ENCODE results near the gene TGOLN2. TPM values are rescaled to one million over a fixed set of nuclear protein-coding genes. Genes with fewer than 3 reads are reported as not detected.
"Not testable (repeated sequence)": the region's sequence is repeated elsewhere in the genome, so short reads cannot be mapped to it uniquely, and the experiment has no call there.

Gene TGOLN2
- polyA plus RNA-seq, 4 donors = 18.6 to 160 (median 43.2) TPM

GRCh38 chr2:85323988-85324367, 3.8 kb downstream of the TGOLN2 start:
- peaks cover 19 to 43% (median 27%) of the 10 kb centered on the region in 3 donors for H3K36me3 ChIP-seq (ENCODE audit: control insufficient read depth in 3 of 3, insufficient read depth in 2 of 3, low read depth in 1 of 3, low read length in 3 of 3)
- peak overlapping the region; percentile 42 to 96 (median 57) for H3K27ac ChIP-seq (ENCODE audit: low read depth in 1 of 3, low read length in 2 of 3)
- not testable (repeated sequence) for H3K27me3 ChIP-seq (ENCODE audit: control insufficient read depth in 3 of 3, insufficient read depth in 3 of 3, low read length in 3 of 3)

GRCh38 chr2:85323351-85323987, 4.3 kb downstream of the TGOLN2 start:
- DNase-seq (no peak), FAIRE-seq (no peak)
- peaks cover 19 to 48% (median 29%) of the 10 kb centered on the region in 3 donors for H3K36me3 ChIP-seq (ENCODE audit: control insufficient read depth in 3 of 3, insufficient read depth in 2 of 3, low read depth in 1 of 3, low read length in 3 of 3)
- H3K27ac ChIP-seq (ENCODE audit: low read depth in 1 of 3, low read length in 2 of 3) = peak overlapping the region; percentile 42 to 96 (median 57)
- 62 to 72% (median 64%) methylated on average over 9 of the region's 9 CpGs for WGBS, 3 donors
- H3K9me3 ChIP-seq (ENCODE audit: control insufficient read depth in 2 of 2, insufficient read depth in 1 of 2, low read depth in 1 of 2, low read length in 1 of 2) = no peaks in the 10 kb centered on the region
- peaks cover 4 to 15% (median 7%) of the 10 kb centered on the region in 3 donors for H3K4me1 ChIP-seq (ENCODE audit: control insufficient read depth in 3 of 3, insufficient read depth in 2 of 3, low read depth in 1 of 3, low read length in 2 of 3)
- peak overlapping the region in 1 of 3 donors; percentile 1 for H3K4me3 ChIP-seq (ENCODE audit: low read depth in 1 of 3, low read length in 3 of 3)
- H3K27me3 ChIP-seq (ENCODE audit: control insufficient read depth in 3 of 3, insufficient read depth in 3 of 3, low read length in 3 of 3) = no peaks in the 10 kb centered on the region

More at GRCh38 chr2:85323988-85324367, 3.8 kb downstream of the TGOLN2 start:
- WGBS, 3 donors = 50 to 85% (median 63%) methylated on average over 9 to 11 of the region's 11 CpGs
- DNase-seq; FAIRE-seq; H3K9me3 ChIP-seq (ENCODE audit: control insufficient read depth in 2 of 2, insufficient read depth in 1 of 2, low read depth in 1 of 2, low read length in 1 of 2): not testable (repeated sequence)
- H3K4me3 ChIP-seq (ENCODE audit: low read depth in 1 of 3, low read length in 3 of 3) = peak overlapping the region in 1 of 3 donors; percentile 1
- peaks cover 4 to 15% (median 7%) of the 10 kb centered on the region in 3 donors for H3K4me1 ChIP-seq (ENCODE audit: control insufficient read depth in 3 of 3, insufficient read depth in 2 of 3, low read depth in 1 of 3, low read length in 2 of 3)

GRCh38 chr2:85319796-85320195, 8.0 kb downstream of the TGOLN2 start:
- FAIRE-seq = no peak
- no peak overlapping the region for H3K27ac ChIP-seq (ENCODE audit: low read depth in 1 of 3, low read length in 2 of 3)
- no peak overlapping the region for H3K4me3 ChIP-seq (ENCODE audit: low read depth in 1 of 3, low read length in 3 of 3)
- H3K9me3 ChIP-seq (ENCODE audit: control insufficient read depth in 2 of 2, insufficient read depth in 1 of 2, low read depth in 1 of 2, low read length in 1 of 2) = no peaks in the 10 kb centered on the region
- H3K27me3 ChIP-seq (ENCODE audit: control insufficient read depth in 3 of 3, insufficient read depth in 3 of 3, low read length in 3 of 3) = no peaks in the 10 kb centered on the region
- DNase-seq = no peak
- 89 to 96% (median 95%) methylated on average over 4 of the region's 4 CpGs for WGBS, 3 donors
- peaks cover 28 to 60% (median 32%) of the 10 kb centered on the region in 3 donors for H3K36me3 ChIP-seq (ENCODE audit: control insufficient read depth in 3 of 3, insufficient read depth in 2 of 3, low read depth in 1 of 3, low read length in 3 of 3)
- H3K4me1 ChIP-seq (ENCODE audit: control insufficient read depth in 3 of 3, insufficient read depth in 2 of 3, low read depth in 1 of 3, low read length in 2 of 3) = peaks cover 6 to 18% (median 7%) of the 10 kb centered on the region in 3 donors

GRCh38 chr2:85318222-85319074, 9.3 kb downstream of the TGOLN2 start:
- no peak for FAIRE-seq
- no peaks in the 10 kb centered on the region for H3K9me3 ChIP-seq (ENCODE audit: control insufficient read depth in 2 of 2, insufficient read depth in 1 of 2, low read depth in 1 of 2, low read length in 1 of 2)
- WGBS, 3 donors = 61 to 79% (median 71%) methylated on average over 11 of the region's 11 CpGs
- DNase-seq = no peak
- H3K36me3 ChIP-seq (ENCODE audit: control insufficient read depth in 3 of 3, insufficient read depth in 2 of 3, low read depth in 1 of 3, low read length in 3 of 3) = peaks cover 25 to 65% (median 25%) of the 10 kb centered on the region in 3 donors
- no peaks in the 10 kb centered on the region for H3K27me3 ChIP-seq (ENCODE audit: control insufficient read depth in 3 of 3, insufficient read depth in 3 of 3, low read length in 3 of 3)
- H3K27ac ChIP-seq (ENCODE audit: low read depth in 1 of 3, low read length in 2 of 3) = peak overlapping the region in 1 of 3 donors; percentile 42
- no peak overlapping the region for H3K4me3 ChIP-seq (ENCODE audit: low read depth in 1 of 3, low read length in 3 of 3)
- peaks cover 2 to 12% (median 5%) of the 10 kb centered on the region in 3 donors for H3K4me1 ChIP-seq (ENCODE audit: control insufficient read depth in 3 of 3, insufficient read depth in 2 of 3, low read depth in 1 of 3, low read length in 2 of 3)

- not testable (repeated sequence) for H3K4me3 ChIP-seq (ENCODE audit: low read depth in 1 of 3, low read length in 3 of 3); H3K9me3 ChIP-seq (ENCODE audit: control insufficient read depth in 2 of 2, insufficient read depth in 1 of 2, low read depth in 1 of 2, low read length in 1 of 2); H3K4me1 ChIP-seq (ENCODE audit: control insufficient read depth in 3 of 3, insufficient read depth in 2 of 3, low read depth in 1 of 3, low read length in 2 of 3); FAIRE-seq; H3K27ac ChIP-seq (ENCODE audit: low read depth in 1 of 3, low read length in 2 of 3); DNase-seq; H3K27me3 ChIP-seq (ENCODE audit: control insufficient read depth in 3 of 3, insufficient read depth in 3 of 3, low read length in 3 of 3)
- H3K36me3 ChIP-seq (ENCODE audit: control insufficient read depth in 3 of 3, insufficient read depth in 2 of 3, low read depth in 1 of 3, low read length in 3 of 3) = peaks cover 13 to 58% (median 24%) of the 10 kb centered on the region in 3 donors
- 67 to 77% methylated on average over 3 to 5 of the region's 5 CpGs; no CpG with 5 or more reads in 1 of the 3 donors for WGBS, 3 donors
These were observed 11.9 kb downstream of the TGOLN2 start for GRCh38 chr2:85315921-85316320.

- Histone ChIP-seq H3K4me1 (ENCODE audit: control insufficient read depth in 3 of 3, insufficient read depth in 2 of 3, low read depth in 1 of 3, low read length in 2 of 3) (peaks cover 0 to 8% (median 2%) of the 10 kb centered on the region in 3 donors), H3K4me3 (ENCODE audit: low read depth in 1 of 3, low read length in 3 of 3) (no peak overlapping the region), H3K9me3 (ENCODE audit: control insufficient read depth in 2 of 2, insufficient read depth in 1 of 2, low read depth in 1 of 2, low read length in 1 of 2) (no peaks in the 10 kb centered on the region), H3K36me3 (ENCODE audit: control insufficient read depth in 3 of 3, insufficient read depth in 2 of 3, low read depth in 1 of 3, low read length in 3 of 3) (peaks cover 8 to 62% (median 16%) of the 10 kb centered on the region in 3 donors), H3K27me3 (ENCODE audit: control insufficient read depth in 3 of 3, insufficient read depth in 3 of 3, low read length in 3 of 3) (no peaks in the 10 kb centered on the region), H3K27ac (ENCODE audit: low read depth in 1 of 3, low read length in 2 of 3) (peak overlapping the region in 2 of 3 donors; percentile 34 to 66)
- FAIRE-seq (no peak), DNase-seq (peak in 1 of 2 donors; percentile 82)
- WGBS, 3 donors = 48 to 75% (median 56%) methylated on average over 10 of the region's 10 CpGs
These were observed 12.9 kb downstream of the TGOLN2 start for GRCh38 chr2:85314884-85315242.

GRCh38 chr2:85312404-85312803, 15.4 kb downstream of the TGOLN2 start:
- no peaks in the 10 kb centered on the region for H3K27me3 ChIP-seq (ENCODE audit: control insufficient read depth in 3 of 3, insufficient read depth in 3 of 3, low read length in 3 of 3)
- peaks cover 3 to 62% (median 11%) of the 10 kb centered on the region in 3 donors for H3K36me3 ChIP-seq (ENCODE audit: control insufficient read depth in 3 of 3, insufficient read depth in 2 of 3, low read depth in 1 of 3, low read length in 3 of 3)
- FAIRE-seq (no peak), DNase-seq (no peak)
- WGBS, 3 donors = 87 to 89% (median 87%) methylated on average over 7 of the region's 7 CpGs
- H3K4me3 ChIP-seq (ENCODE audit: low read depth in 1 of 3, low read length in 3 of 3) = no peak overlapping the region
- no peaks in the 10 kb centered on the region for H3K9me3 ChIP-seq (ENCODE audit: control insufficient read depth in 2 of 2, insufficient read depth in 1 of 2, low read depth in 1 of 2, low read length in 1 of 2)
- H3K4me1 ChIP-seq (ENCODE audit: control insufficient read depth in 3 of 3, insufficient read depth in 2 of 3, low read depth in 1 of 3, low read length in 2 of 3) = peaks cover 5 to 27% (median 10%) of the 10 kb centered on the region in 3 donors
- no peak overlapping the region for H3K27ac ChIP-seq (ENCODE audit: low read depth in 1 of 3, low read length in 2 of 3)

- H3K27ac ChIP-seq (ENCODE audit: low read depth in 1 of 3, low read length in 2 of 3) = no peak overlapping the region
- no peak for DNase-seq
- WGBS, 3 donors = 78 to 84% (median 84%) methylated on average over 3 of the region's 3 CpGs
- H3K9me3 ChIP-seq (ENCODE audit: control insufficient read depth in 2 of 2, insufficient read depth in 1 of 2, low read depth in 1 of 2, low read length in 1 of 2) = no peaks in the 10 kb centered on the region
- H3K4me1 ChIP-seq (ENCODE audit: control insufficient read depth in 3 of 3, insufficient read depth in 2 of 3, low read depth in 1 of 3, low read length in 2 of 3) = peaks cover 5 to 34% (median 12%) of the 10 kb centered on the region in 3 donors
- H3K4me3 ChIP-seq (ENCODE audit: low read depth in 1 of 3, low read length in 3 of 3) = no peak overlapping the region
- FAIRE-seq = no peak
- H3K27me3 ChIP-seq (ENCODE audit: control insufficient read depth in 3 of 3, insufficient read depth in 3 of 3, low read length in 3 of 3) = no peaks in the 10 kb centered on the region
- H3K36me3 ChIP-seq (ENCODE audit: control insufficient read depth in 3 of 3, insufficient read depth in 2 of 3, low read depth in 1 of 3, low read length in 3 of 3) = peaks cover 0 to 61% (median 4%) of the 10 kb centered on the region in 3 donors
These were observed 17.5 kb downstream of the TGOLN2 start for GRCh38 chr2:85310330-85310729.

Data from small intestine (tissue), 7 donors.